GM18508 (cell line): ENCODE measurements around the gene SND1.

Experiments used
- ATAC-seq: cut with Tn5 transposase; IDR thresholded peaks from one replicate; pipeline ENCODE4 v1.9.1; 2021; ENCODE audit warnings: moderate number of reproducible peaks; ENCODE audit not compliant: insufficient read depth, unreplicated experiment

The SND1 gene

DNA sequence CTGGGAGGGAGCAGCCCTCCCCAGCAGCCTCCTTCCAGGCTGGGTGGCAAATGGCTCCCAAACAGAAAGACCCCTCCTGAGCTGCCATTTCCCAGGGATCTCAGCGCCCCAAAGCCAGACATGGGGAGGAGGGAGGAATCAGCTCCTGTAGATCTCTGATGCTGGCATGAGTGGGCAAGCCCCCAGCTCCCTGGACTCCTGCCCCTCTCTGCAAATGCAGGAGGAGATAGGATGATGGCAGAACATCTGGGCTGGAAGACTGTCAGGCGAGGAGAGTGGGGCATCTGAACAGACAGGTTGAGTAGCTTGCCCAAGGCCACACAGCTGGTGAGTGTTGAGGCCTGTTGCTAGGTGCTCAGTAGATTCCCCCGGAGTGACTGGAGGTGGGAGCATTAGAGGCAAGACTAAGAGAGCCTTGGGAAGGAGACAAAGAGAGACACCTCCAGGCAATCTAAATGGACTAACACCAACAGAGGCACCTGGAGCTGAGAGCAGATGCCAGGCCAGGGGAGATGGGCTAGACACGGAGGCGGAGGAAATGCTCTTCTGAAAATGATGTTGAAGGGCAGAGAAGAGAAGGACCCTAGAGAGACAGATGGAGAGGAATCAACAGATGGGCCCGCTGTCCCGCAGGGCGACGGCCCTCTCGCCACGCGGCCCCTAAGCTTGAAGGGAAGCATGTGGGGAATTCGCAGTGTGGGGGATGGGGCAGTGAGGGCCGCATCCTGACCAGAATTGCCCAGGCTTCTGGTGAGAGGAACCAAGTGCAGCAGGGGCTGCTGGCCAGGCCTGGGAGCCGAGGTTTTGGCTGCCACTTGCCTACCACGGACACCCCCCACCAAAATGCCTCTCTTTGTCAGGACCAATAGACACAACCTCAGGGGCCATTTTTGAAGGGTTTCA, 464.1 kb downstream of the SND1 start:
- ATAC-seq: no peak

DNA sequence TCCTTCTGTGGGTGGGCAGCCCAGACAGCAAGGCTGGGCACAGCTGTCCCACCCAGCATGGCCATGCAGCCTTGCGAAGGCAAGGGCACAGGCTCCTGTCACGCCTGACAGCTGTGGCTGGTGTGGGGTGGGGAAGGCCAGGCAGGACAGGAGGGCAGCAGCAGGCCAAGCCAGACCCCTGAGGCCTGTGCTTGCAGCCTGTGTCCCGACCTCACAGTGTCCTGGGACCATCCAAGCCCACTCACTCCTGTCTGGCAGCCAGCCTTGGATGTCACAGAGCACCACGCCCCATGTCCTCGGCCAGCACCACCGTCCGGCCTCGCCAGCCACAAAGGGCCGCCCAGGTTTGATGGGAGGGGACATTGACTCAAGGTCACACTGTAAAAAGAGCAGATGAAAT, 464.7 kb downstream of the SND1 start:
- no peak for ATAC-seq

DNA sequence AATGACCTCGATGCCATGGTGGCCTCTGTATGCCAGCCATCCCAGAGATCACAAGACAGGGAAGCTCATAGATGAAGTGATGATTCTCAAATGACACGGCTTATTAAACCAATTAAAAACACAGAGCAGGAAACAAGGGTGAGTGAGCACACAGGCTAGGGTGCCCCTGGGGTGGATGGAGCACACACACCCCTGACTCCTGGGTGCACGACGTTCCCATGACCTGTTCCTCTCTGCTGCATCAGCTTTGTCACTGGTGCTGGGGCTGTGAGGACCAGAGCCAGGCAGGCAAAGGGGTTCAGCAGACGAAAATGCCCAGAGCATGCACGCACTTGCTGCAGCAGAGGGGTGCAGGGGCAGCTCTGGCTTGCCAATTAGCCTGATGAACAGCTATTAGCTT, 465.7 kb downstream of the SND1 start:
- no peak for ATAC-seq

DNA sequence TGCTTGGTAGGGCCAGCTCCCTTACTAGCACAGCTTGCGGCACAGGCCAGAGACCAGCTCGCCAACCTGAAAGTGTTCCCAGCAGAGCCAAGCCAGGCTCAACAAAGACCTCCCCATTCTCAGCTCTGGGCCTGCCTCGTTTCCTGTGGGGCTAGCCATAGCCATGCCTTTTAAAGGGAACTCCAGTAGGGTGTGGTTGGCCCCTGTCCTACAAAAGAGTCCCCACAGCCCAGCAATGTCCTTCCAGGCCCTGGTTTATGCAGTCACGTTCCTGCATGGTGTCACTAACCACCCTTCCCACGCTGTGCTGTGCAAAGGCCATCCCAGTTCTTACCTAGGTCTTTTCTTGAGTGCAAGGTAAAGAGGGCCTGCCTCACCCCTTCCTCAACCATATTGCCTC, 467.0 kb downstream of the SND1 start:
- no peak for ATAC-seq

GRCh38 chr7:128120116-128120515, 468.1 kb downstream of the SND1 start:
- ATAC-seq: no peak

DNA sequence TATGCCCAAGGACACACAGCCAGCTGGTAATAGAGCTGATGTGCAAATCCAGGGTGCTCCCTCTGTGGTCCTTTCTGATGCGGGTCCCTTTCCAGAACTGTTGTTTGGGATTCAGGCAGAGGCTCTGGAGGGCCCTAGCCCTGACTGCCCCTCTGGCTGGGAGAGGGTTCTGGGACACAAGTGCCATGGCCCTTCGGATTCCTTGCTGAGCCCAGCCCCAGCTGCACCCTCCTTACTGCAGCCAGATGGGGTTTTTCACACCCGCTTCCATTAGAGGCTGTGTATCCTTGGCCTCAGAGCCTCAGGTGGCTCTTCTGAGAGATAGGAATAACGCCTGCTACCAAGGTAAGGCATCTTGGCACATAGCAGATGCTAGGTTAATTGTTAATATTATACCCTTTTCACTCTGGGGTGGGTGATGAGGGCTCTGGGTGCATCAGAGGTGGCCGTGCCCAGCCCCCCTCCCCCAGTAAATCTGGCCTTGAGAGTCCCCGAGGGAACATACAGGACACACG, 469.0 kb downstream of the SND1 start:
- ATAC-seq: no peak

- ATAC-seq: no peak
Measured at GRCh38 chr7:128121711-128122530, 469.9 kb downstream of the SND1 start.

DNA sequence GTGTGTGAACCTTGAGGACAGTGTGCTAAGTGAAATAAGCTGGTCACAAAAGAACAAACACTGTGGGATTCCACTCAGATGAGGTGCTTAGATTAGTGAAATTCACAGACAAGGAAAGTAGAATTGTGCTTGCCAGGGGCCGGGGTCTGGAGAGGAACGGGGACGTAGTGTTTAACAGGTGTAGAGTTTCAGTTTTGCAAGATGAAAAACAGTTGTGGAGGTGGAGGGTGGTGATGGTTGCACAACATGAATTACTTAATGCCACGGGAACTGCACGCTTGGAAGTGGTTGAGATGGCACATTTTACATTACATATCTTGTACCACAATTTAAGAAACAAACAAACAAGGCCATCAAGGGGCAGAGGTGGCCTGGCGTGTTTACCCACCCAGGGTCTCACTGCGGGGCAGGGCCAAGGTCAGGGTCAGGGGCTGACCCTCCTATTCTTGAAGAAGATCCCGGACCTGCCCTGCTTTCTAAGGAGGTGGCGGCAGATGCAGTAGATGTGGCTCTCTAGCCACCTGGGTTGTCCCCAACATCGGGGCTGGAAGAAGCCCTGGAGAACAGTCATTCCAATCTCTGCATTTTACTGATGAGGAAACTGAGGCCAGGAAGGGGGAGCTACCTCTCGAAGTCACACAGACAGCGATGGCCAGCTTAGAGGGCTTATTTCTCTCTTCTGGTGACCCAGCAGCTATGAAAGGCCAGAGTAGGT, 470.7 kb downstream of the SND1 start:
- ATAC-seq: no peak

DNA sequence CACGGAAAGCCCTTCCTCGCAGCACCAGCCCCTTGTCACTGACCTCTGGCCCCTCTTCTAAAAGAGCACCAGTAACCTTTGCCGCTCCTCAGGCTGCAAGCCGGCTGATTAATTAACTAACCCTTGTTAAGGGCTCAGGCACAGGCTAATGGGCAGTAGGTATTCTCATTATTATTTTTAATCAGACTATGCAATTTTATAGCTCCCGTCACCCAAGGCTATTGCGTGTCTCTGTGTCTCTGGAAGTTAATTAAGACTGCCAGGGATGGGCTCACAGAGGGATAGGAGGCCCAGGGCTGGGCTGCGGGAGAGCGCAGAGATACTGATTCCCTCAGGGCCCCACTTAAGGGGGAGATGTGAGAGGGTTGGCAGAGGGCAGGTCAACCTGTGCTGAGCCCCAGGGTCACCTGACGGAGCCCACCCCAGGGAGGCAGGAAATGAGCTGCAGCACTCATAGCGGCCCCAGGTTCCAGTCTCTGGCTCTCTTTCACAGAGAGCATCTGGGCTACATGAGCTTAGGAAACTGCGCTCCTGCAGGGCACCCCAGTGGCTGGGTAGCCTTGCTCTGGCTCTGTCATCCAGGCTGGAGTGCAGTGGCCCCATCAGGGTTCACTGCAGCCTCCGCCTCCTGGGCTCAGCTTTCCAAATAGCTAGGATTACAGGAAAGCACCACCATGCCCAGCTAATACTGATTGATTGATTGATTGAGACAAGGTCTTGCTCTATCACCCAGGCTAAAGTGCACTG, 471.5 kb downstream of the SND1 start:
- no peak for ATAC-seq

- ATAC-seq: no peak
Measured at GRCh38 chr7:128124786-128125185, 472.8 kb downstream of the SND1 start.

- ATAC-seq: no peak
Measured at GRCh38 chr7:128125816-128126215, 473.8 kb downstream of the SND1 start.

- ATAC-seq: no peak
Measured at GRCh38 chr7:128128401-128128800, 476.4 kb downstream of the SND1 start.

GRCh38 chr7:128129224-128129864, 477.4 kb downstream of the SND1 start:
- ATAC-seq: no peak

- no peak for ATAC-seq
Measured at GRCh38 chr7:128131115-128131514, 479.1 kb downstream of the SND1 start.

DNA sequence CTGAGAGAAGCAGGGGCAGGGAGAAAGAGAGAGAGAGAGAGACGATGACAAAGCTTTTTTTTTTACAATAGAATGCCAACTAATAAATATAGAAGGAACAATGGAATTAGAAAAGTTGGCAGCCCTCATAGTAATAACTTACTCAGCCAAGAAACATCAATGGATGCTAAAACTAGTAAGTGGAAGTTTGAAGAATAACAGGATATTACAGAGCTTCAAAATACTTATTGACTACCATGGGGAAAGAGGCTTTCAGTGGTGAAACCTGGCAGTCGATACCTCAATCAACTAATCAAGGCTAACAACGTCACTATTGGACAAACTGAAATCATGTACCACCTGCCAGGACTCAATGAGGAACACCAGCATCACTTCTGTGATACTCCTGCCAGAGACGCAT, 479.7 kb downstream of the SND1 start:
- ATAC-seq: no peak

DNA sequence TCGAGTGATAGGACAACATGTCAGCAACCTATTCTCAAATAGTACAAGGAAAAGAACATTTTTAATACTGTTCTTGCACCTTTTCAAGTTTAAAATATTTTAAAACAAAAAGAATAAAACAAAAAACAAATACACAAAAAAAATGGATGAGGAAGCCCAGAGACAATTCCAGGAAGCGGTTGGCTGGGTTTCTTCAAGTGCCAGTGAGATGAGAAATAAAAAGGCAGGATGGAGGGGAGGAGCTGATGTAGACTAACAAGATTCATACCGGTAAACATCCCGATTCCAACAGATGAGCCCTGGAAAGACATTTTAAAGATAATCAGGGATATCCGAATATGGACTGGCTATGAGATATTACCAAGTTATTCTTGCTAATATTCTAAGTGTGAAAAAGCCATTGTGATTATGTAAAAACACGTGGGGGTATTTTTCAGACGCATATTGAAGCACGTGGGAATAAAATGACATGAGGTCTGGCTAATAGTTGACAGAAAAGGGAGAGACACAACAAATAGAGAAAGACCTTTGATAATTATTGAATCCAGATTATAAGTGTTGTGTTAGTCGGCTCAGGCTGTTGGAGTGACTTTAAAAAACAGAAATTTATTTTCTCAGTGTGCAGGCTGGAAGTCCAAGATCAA, 480.6 kb downstream of the SND1 start:
- ATAC-seq: no peak

GRCh38 chr7:128135159-128135514, 483.1 kb downstream of the SND1 start:
- ATAC-seq: no peak

DNA sequence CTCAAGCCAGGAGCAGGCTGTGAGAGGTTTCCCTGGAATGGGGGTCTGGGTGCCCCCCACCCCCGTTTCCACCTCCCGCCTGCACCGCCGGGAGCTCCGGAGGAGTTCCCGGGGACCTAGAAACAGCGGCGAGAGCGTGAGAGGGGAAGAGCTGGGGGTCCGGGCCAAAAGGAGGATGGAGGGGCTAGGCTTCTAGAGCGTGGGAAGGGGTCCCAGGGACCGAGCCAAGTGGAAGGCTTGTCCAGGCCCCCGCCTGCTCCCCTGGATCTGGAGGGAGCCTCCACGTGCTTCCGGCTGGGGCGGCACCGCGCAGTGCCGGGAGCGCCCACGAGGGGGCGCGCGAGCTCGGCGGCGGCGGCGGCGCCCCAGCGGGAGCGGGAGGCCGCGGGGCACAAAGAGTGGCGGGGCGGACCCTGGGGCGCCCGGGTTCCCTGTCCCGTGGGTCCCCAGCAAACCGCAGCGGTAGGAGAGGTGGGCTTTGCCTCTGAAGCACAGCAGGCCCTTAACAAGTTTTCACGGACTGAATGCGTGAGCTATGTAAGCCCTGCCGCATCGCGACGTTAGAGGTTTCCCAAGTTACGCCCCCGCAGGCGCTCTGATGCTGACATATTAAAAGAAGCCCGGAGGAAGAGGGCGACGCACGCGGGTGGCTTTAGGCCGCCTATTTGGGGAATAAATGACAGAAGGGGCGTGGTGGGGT, 483.7 kb downstream of the SND1 start:
- no peak for ATAC-seq

DNA sequence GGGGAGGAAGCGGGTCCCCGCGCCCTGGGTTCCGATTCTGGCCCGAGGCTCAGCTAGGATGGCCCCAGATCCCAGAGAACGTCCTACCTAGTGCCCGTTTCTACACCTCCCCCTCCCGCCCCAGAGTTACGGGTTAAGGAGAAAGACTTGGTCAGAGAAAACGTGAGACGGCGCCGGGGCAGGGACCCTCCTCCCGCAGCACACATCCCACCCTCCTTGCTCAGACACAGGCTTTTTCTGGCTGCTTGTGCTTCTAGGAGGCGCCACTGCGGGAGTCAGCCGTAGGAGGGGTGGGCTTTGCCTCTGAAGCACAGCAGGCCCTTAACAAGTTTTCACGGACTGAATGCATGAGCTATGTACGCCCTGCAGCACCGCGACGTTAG, 484.2 kb downstream of the SND1 start:
- ATAC-seq: no peak
